BE2C (cell line): Measurements from ENCODE around the gene SELENOM.
A peak's percentile ranks its signal among the peaks of the same experiment; 100 is the strongest.

ENCODE experiments used
- DNase-seq: peaks from one replicate; pipeline ENCODE4 v3.0.0-alpha.2; 2020
- H3K27me3 ChIP-seq: fragments of 250-450 bp; sonication (Bioruptor Pico); 2 replicates; pipeline ENCODE4 v1.5.1; 2020; ENCODE audit warnings: mild to moderate bottlenecking
- H3K36me3 ChIP-seq: fragments of 250-450 bp; sonication (Bioruptor Pico); 2 replicates; pipeline ENCODE4 v1.5.1; 2020; ENCODE audit warnings: mild to moderate bottlenecking
- H3K4me1 ChIP-seq: fragments of 250-450 bp; sonication (Bioruptor Pico); 2 replicates; pipeline ENCODE4 v1.5.1; 2020
- H3K4me3 ChIP-seq: 2 replicates; pipeline ENCODE4 v1.5.1; 2011; ENCODE audit warnings: low read depth, low read length
- H3K9me3 ChIP-seq: fragments of 250-450 bp; sonication (Bioruptor Pico); 2 replicates; pipeline ENCODE4 v1.5.1; 2020
- TF ChIP-seq, protein P1 (sequence below): IDR thresholded peaks from 2 replicates; pipeline ENCODE4 v1.5.1; 2012; ENCODE audit warnings: mild to moderate bottlenecking, low read depth, low read length

SELENOM gene

DNA sequence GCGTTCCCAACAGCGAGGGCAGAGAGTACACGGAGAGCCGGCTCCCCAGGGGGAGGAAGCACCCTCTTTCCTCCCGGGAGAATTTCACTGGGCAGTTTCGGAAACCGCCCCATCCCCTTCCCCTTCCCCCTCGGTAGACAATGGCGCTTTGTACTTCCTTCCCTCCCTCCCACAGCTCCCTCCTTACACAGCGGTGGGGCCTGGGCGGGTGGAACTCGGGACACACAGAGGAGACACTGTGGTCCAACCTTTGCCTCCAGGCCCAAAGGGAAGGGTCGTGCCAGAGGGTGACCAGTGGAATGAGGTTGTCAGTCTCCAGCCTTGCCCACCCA is 21.9 kb downstream of the SELENOM start:
- H3K9me3 ChIP-seq = no peaks in the 10 kb centered on the region
- TF ChIP-seq, protein P1, sequence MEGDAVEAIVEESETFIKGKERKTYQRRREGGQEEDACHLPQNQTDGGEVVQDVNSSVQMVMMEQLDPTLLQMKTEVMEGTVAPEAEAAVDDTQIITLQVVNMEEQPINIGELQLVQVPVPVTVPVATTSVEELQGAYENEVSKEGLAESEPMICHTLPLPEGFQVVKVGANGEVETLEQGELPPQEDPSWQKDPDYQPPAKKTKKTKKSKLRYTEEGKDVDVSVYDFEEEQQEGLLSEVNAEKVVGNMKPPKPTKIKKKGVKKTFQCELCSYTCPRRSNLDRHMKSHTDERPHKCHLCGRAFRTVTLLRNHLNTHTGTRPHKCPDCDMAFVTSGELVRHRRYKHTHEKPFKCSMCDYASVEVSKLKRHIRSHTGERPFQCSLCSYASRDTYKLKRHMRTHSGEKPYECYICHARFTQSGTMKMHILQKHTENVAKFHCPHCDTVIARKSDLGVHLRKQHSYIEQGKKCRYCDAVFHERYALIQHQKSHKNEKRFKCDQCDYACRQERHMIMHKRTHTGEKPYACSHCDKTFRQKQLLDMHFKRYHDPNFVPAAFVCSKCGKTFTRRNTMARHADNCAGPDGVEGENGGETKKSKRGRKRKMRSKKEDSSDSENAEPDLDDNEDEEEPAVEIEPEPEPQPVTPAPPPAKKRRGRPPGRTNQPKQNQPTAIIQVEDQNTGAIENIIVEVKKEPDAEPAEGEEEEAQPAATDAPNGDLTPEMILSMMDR = no peak
- no peaks in the 10 kb centered on the region for H3K27me3 ChIP-seq
- DNase-seq = no peak
- H3K4me1 ChIP-seq = no peaks in the 10 kb centered on the region
- H3K4me3 ChIP-seq = peak overlapping the region; percentile 86
- no peaks in the 10 kb centered on the region for H3K36me3 ChIP-seq

DNA sequence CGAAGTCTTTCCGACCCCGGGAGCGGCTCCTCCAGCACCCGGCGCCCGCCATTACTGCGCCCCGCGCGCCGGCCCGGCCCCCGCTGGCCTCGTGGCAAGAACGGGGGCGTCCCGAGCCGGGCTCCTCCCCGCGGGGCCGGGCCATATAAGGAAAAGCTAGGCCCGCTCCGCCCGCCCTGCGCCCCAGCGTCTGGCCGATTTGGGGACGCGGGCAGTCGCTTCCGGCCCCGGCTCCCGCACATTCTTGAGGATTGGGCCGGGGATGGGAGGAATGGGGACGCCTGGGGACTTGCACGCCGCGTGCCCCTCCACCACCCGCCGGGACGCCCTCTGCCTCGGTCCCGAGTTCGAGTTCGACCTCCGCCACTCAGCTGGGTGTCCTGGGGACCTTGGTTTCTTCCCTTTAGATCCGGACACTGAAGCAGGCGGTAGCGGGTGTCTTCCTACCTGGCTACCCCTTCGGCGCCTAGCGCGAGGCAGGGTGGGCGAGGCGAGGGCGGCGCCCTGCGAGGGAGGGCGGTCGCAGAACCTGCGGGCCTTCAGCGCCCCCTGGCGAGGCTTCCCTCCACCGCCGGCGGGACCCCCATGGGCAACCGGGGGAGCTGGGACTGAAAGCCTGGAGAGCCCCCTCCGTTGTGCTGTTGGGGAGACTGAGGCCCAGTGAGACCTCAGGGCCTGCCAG is 22.4 kb downstream of the SELENOM start:
- H3K4me1 ChIP-seq = no peaks in the 10 kb centered on the region
- no peaks in the 10 kb centered on the region for H3K36me3 ChIP-seq
- no peaks in the 10 kb centered on the region for H3K9me3 ChIP-seq
- H3K4me3 ChIP-seq = peak overlapping the region; percentile 86
- peak; percentile 86 for DNase-seq
- no peaks in the 10 kb centered on the region for H3K27me3 ChIP-seq
- TF ChIP-seq, protein P1 = peak; percentile 82

DNA sequence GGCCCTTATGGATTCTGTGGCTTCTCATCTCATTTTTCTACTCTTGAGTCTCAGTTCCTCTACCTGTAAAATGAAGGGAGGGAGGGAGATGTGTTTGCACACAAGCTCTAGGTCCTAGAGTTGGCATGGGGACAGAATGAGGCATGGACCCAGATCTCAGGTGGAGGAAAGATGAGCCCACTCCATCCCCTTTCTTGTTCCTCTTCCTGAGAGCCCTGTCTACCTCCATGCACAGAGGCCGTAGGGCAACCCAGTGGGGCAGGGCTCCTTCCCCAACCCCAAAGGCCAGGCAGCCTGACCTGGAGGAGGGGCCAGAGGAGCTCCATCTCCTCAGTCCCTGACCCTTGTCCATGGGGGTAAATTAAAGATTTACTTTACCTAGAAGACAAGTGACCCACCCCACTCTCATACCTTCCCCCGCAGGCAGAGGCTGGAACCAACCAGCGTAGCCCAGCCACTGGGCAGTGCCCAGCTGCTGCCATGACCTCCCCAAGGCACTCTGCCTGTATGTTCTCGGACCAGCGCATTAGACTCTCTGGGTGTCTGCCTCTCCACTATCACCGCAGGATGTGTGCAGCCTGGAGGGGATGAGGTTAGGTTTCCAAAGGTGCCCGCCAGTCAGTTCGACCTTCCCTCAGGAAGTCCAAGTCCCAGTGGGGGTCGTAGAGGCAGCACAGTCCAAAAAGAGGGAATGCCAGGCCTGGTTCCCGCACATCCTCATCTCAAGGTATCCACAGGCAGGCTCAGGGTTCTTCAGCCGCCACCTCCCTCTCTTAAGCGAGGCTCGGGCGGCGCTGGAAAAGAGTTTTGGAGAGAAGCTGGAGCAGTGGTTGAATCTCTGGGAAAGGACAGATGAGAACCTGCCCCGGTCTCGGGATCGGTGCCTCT is 23.2 kb downstream of the SELENOM start:
- DNase-seq = no peak
- peak overlapping the region; percentile 86 for H3K4me3 ChIP-seq
- H3K9me3 ChIP-seq = no peaks in the 10 kb centered on the region
- TF ChIP-seq, protein P1 = no peak
- H3K36me3 ChIP-seq = no peaks in the 10 kb centered on the region
- H3K27me3 ChIP-seq = no peaks in the 10 kb centered on the region
- no peaks in the 10 kb centered on the region for H3K4me1 ChIP-seq

DNA sequence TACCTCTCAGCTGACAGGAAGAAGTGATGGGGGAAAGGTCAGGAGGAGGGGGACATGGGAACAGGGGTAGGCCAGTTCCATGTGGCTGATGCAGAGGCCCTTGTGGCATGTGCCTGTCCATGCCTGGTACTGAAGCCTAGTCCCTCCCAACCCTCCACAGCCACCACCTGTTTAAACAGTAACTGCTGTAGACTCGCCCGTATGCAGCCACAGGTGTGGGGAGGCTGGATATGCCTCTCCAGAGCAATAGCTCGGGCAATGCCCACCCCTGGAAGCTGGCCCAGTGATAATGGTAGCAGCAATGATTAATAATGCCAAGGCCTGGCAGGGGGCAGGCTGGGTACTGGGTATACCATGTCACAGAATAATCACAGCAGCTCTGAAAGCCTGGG is 24.0 kb downstream of the SELENOM start:
- TF ChIP-seq, protein P1 = no peak
- H3K4me1 ChIP-seq = no peaks in the 10 kb centered on the region
- no peak for DNase-seq
- no peaks in the 10 kb centered on the region for H3K36me3 ChIP-seq
- H3K4me3 ChIP-seq = no peak overlapping the region
- no peaks in the 10 kb centered on the region for H3K27me3 ChIP-seq
- H3K9me3 ChIP-seq = no peaks in the 10 kb centered on the region

DNA sequence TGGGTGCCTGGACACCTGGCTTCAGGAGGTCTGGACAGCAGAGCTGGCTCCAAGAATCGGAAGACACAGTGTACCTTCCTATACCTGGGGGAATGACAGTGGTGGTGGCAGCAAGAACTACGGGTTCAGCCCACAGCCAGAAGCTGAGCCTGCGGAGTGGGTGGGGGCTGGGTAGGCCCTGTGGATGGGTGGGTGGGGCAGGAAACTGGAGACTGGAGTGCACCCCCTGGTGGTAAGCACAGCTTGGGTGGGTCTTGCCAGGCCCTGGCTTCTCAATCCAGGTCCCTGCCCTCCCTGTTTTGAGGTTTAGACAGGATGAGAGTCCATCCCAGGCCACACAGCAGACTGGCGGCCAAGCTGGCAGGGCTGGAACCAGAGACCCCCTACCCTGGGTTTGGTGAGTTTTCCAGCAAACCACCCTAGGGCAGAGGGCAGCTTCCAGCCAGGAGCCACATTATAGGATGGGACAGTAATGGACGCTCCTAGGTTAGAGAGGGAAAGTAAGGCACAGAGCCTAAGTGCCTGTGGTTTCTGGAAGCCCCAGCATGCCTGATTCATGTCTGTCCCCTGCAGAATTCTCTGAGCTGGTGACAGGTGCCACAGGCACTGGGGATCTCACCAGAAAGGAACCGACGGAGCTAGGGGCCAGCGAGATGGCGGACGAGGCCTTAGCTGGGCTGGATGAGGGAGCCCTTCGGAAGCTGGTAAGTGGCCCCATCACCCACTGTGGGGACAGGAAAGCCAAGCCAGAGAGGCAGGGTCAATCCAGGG is 24.6 kb downstream of the SELENOM start:
- TF ChIP-seq, protein P1 = peak; percentile 55
- Histone ChIP-seq H3K36me3 (no peaks in the 10 kb centered on the region), H3K4me1 (no peaks in the 10 kb centered on the region), H3K4me3 (no peak overlapping the region), H3K27me3 (no peaks in the 10 kb centered on the region), H3K9me3 (no peaks in the 10 kb centered on the region)
- DNase-seq = peak; percentile 73
